Adipocyte (in vitro differentiated cells): Measurements from ENCODE around the gene SNAP91.

ENCODE experiments used
- DNase-seq: peaks from one replicate; pipeline ENCODE4 v3.0.0-alpha.2; 2015; ENCODE audit warnings: low read depth
- H3K27me3 ChIP-seq: replicated peaks from 2 replicates; pipeline ENCODE4 v1.7.0; 2013; ENCODE audit warnings: mild to moderate bottlenecking, low read length, moderate library complexity; ENCODE audit not compliant: control insufficient read depth, insufficient read depth
- H3K36me3 ChIP-seq: 2 replicates; pipeline ENCODE4 v1.7.0; 2013; ENCODE audit warnings: low read length, mild to moderate bottlenecking, moderate library complexity; ENCODE audit not compliant: control insufficient read depth, insufficient read depth, severe bottlenecking
- H3K4me1 ChIP-seq: 2 replicates; pipeline ENCODE4 v1.7.0; 2013; ENCODE audit warnings: mild to moderate bottlenecking, low read length, moderate library complexity; ENCODE audit not compliant: control insufficient read depth, insufficient read depth
- H3K4me3 ChIP-seq: 2 replicates; pipeline ENCODE4 v1.7.0; 2013; ENCODE audit warnings: mild to moderate bottlenecking, low read length, moderate library complexity
- H3K9ac ChIP-seq: 2 replicates; pipeline ENCODE4 v1.7.0; 2013; ENCODE audit warnings: mild to moderate bottlenecking, low read length, moderate library complexity
- H3K9me3 ChIP-seq: 2 replicates; pipeline ENCODE4 v1.7.0; 2013; ENCODE audit warnings: mild to moderate bottlenecking, low read length, moderate library complexity; ENCODE audit not compliant: control insufficient read depth

The SNAP91 gene

GRCh38 chr6:83505356-83505755 is 203.5 kb downstream of the SNAP91 start:
- no peak overlapping the region for H3K9ac ChIP-seq
- H3K4me1 ChIP-seq = peaks cover 10% of the 10 kb centered on the region
- H3K27me3 ChIP-seq = no peaks in the 10 kb centered on the region
- no peaks in the 10 kb centered on the region for H3K9me3 ChIP-seq
- no peaks in the 10 kb centered on the region for H3K36me3 ChIP-seq
- DNase-seq = no peak
- no peak overlapping the region for H3K4me3 ChIP-seq
